Transverse colon (tissue), 3 donors: Measurements from ENCODE around the gene GSTO1.

ENCODE experiments used
- EP300 ChIP-seq: sonication (generic); formaldehyde crosslinking; IDR thresholded peaks from one replicate; pipeline ENCODE4 v1.6.1; 2017; ENCODE audit warnings: antibody characterized with exemption, low read depth
- POLR2A ChIP-seq: fragments of 450-650 bp; IDR thresholded peaks from one replicate; pipeline ENCODE4 v1.6.1; 2016; ENCODE audit warnings: antibody characterized with exemption, mild to moderate bottlenecking, moderate library complexity
- TF ChIP-seq, protein P1 (sequence below), 5 experiments: fragments of 200-600 bp in 3 of 5; fragments of 450-650 bp in 2 of 5; sonication (generic) in 3 of 5; IDR thresholded peaks; 1 replicate in 2 of 5; 2 replicates in 3 of 5; pipeline ENCODE4 v1.5.1; 2016 to 2017; ENCODE audit warnings: antibody characterized with exemption in 5 of 5, inconsistent platforms in 3 of 5, mild to moderate bottlenecking in 2 of 5, moderate library complexity in 1 of 5

GRCh38 chr10:104277785-104278184 is 23.1 kb downstream of the GSTO1 start:
- TF ChIP-seq, protein P1, sequence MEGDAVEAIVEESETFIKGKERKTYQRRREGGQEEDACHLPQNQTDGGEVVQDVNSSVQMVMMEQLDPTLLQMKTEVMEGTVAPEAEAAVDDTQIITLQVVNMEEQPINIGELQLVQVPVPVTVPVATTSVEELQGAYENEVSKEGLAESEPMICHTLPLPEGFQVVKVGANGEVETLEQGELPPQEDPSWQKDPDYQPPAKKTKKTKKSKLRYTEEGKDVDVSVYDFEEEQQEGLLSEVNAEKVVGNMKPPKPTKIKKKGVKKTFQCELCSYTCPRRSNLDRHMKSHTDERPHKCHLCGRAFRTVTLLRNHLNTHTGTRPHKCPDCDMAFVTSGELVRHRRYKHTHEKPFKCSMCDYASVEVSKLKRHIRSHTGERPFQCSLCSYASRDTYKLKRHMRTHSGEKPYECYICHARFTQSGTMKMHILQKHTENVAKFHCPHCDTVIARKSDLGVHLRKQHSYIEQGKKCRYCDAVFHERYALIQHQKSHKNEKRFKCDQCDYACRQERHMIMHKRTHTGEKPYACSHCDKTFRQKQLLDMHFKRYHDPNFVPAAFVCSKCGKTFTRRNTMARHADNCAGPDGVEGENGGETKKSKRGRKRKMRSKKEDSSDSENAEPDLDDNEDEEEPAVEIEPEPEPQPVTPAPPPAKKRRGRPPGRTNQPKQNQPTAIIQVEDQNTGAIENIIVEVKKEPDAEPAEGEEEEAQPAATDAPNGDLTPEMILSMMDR (IDR thresholded peaks at IDR 0.05), result no peak
- TF ChIP-seq POLR2A (no peak), EP300 (no peak)
